DMS53 (cell line): ENCODE data around the gene CHRND.
"Not testable (repeated sequence)": the region's sequence is repeated elsewhere in the genome, so short reads cannot be mapped to it uniquely, and the experiment has no call there.

Experiments used
- DNase-seq: peaks from one replicate; lab custom pipeline; 2025; lab: John Stamatoyannopoulos, UW

CHRND gene

DNA sequence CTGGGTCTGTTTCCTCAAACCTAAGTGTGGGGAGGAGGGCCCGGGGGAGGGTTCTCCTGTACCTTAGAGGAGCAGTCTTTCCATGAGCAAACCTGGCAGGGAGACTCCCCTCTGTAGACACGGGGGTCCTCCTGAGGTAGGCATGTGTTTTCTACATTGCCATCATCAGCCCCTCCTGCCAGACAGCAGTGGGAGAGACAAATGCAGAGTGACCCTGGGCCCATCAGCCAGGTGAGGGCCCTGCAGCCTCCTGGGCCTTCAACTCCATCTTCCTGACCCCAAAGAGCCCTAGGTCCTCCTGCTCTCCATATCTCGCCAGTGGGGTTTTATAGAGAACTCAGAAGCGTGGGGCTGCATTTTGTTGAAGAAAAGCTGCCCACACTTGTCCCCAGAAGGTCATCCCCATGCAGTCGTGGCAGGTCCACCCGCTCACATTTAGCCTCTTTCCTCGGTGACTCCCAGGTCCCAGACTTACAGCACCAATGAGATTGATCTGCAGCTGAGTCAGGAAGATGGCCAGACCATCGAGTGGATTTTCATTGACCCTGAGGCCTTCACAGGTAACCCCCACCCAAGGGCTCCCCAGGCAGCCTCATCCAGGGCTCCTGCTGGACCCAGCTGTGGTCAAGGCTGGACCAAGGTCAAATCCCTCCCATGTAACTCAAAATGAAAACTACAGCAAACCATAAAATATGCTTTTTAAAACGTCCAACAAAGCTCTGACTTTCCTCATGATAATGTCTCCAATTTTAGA, 16.2 kb downstream of the CHRND start:
- DNase-seq: no peak

DNA sequence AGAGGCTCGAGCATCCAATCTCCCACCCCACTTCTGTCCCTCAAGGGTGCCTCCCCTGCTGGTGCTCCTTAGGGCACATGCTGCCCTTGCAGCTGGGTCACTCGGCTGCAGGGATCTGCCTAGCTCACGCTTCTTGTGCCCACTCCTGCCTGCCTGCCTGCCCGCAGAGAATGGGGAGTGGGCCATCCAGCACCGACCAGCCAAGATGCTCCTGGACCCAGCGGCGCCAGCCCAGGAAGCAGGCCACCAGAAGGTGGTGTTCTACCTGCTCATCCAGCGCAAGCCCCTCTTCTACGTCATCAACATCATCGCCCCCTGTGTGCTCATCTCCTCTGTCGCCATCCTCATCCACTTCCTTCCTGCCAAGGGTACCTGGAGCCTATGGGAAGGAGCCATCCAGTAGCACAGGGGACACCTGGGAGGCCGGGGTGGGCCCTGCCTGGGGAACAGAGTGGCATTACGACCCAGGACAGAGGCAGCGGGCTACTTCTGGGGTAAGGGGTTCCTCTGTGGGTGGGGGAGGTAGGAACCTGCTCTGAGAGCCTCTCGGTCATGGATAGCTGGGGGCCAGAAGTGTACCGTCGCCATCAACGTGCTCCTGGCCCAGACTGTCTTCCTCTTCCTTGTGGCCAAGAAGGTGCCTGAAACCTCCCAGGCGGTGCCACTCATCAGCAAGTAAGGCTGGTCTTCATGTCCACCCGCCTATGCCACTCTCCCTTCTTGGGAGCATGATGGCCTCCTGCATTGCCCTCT, 16.9 kb downstream of the CHRND start:
- no peak for DNase-seq

DNA sequence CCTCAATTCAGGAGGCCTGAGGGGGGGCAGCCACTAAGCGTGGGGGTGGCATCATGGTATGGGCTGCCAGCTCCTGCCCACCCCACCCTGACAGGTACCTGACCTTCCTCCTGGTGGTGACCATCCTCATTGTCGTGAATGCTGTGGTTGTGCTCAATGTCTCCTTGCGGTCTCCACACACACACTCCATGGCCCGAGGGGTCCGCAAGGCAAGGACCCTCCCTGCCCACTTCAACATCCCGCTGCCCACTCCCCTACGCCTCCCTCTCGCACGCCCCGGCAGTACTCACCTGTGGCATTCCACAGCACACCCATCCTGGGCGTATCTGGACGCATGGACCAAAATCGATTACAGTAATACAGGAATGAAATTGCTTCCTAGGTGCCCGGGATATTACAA, 17.5 kb downstream of the CHRND start:
- DNase-seq: no peak

DNA sequence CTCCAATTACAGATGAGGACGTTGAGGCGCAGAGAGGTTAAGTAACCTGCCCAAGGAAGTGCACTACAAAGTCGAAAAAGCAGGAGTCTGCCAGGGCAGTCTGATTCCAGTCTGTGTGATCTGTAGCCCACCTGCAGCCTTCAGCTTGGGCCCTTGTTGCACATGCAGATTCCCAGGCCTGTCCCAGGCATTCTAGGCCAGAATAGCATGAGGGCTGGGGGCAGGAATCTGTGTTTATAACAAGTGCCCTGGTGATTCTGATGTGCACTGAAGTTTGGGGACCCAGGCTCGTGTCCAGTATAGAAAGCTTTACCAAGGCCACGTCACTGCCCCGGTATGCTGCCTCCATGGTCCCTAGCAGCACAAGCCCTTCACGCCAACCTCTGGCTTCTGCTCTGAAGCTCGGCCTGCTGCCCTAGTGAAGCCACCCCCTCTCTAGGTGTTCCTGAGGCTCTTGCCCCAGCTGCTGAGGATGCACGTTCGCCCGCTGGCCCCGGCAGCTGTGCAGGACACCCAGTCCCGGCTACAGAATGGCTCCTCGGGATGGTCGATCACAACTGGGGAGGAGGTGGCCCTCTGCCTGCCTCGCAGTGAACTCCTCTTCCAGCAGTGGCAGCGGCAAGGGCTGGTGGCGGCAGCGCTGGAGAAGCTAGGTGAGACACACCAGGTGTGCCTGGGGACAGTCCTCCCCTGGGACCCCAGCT, 18.1 kb downstream of the CHRND start:
- no peak for DNase-seq

DNA sequence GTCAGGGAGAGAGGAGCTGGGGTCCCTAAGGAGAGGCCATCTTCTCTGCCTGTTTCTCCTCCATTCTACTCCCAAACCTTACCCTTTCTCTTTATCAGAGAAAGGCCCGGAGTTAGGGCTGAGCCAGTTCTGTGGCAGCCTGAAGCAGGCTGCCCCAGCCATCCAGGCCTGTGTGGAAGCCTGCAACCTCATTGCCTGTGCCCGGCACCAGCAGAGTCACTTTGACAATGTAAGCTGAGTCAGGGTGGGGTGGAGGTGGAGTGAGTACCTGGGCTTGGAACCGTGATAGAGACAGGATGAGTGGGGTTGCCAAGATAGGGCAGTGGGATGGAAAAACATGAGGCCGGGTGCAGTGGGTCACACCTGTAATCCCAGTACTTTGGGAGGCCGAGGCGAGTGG, 18.7 kb downstream of the CHRND start:
- DNase-seq: no peak

DNA sequence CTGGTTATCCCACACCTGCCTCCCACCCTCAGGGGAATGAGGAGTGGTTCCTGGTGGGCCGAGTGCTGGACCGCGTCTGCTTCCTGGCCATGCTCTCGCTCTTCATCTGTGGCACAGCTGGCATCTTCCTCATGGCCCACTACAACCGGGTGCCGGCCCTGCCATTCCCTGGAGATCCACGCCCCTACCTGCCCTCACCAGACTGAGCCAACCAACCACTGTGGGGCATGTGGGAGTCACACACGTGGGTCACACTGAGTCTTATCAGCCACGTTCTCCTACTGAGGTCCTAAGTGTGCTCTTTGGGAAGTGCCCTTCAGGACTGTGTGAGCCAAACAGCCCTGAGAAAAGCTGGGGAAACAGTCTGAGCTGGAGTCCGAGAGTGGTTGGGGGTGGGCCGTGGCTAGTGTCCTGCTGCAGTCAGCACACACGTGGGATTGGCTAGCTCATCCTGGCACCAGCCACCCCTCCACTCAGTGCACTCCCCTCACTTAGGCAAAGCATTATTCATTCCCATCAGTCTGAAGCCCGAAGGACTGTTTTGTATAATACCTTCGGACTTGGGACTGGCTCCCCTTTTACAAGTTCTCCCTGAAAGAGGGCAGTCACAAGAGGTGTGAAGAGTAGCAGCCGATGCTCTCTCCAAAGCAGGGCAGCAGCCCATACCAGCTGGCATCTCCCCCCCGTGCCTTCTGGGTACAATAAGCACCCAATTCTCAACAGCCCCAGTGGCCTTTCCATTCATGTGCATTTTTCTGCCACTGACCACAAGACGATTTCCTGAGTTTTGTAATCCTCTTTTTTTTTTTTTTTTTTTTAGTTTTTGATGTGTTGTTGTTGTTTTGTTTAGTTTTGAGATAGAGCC, 19.8 kb downstream of the CHRND start:
- no peak for DNase-seq

DNA sequence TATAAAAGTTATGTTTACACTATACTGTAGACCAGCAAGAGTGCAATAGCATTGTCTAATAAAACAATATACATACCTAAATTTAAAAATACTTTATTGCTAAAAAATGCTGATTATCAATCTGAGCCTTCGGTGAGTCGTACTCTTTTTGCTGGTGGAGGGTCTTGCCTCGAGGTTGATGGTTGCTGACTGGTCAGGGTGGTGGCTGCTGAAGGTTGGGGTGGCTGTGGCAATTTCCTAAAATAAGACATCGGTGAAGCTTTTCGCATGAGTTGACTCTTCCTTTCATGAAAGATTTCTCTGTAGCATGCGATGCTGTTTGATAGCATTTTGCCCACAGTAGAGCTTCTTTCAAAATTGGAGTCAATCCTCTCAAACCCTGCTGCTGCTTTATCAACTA, 22.0 kb downstream of the CHRND start:
- no peak for DNase-seq

DNA sequence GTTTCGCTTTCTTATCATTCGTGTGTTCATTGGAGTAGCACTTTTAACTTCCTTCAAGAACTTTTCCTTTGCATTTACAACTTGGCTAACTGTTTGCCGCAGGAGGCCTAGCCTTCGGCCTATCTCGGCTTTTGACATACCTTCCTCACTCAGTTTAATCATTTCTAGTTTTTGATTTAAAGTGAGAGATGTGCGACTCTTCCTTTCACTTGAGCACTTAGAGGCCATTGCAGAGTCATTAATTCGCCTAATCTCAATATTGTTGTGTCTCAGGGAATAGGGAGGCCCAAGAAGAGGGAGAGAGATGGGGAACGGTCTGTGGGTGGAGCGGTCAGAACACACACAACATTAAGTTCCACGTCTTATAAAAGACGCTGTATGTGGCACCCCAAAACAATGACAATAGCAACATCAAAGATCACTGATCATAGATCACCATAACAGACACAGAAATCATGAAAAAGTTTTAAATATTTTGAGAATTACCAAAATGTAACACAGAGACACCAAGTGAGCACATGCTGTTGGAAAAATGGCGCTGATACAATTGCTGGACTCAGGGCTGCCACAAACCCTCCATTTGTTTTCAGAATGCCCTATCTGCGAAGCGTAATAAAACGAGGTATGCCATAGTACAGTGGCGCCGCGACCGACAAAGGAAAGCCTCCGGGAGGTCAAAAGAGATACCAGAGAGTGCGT, 23.8 kb downstream of the CHRND start:
- DNase-seq: no peak

DNA sequence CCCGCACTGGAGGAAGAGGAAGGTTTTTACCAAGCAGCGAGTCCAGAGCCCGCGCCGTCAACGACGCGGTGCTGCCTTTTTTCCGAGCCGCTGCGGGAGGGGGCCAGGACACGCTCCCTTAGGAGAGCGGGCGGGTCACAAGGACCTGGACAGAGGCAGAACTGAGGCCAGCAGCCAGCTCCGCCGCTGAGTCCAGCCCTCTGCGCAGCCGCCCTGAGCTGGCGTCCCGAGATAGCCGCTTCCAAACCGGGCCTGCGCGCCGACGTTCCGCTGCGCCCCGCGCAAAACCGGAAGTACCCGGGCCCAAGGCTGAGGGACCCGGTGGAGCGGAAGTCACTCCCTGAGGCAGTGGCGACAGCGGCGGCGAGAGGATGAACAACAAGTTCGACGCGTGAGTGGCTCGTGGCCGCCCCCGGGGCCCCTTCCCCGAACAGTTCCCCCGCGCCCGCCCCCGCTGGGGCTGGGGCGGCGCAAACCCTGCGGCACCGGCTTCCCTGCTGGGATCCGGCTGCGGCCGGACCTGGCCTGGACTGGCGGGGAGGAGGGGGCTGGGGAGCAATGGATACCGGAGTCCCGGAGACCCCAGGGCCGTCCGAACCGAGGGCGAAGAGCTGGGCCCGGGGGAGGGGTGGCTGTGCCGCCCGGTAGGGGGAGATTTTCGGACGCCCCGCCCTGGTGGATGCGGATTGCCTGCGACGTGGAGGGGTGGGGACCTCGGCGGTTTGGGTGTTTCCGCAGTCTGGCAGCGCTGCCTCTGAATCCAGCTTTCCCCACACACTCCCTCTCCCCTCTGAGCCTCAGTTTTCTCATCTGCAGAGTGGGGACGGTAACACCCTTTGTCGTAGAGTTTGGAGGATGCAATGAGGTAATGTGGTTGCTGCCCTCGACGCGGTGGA, 24.6 kb downstream of the CHRND start, which contains the start of the genes EIF4E2 and TIGD1:
EIF4E2 (plus strand) TSS at position 336 of the 896 bp plus-strand sequence; CDS start at position 372, 36 bp downstream.
TIGD1 (minus strand) TSS at position 204 of the 896 bp plus-strand sequence. CDS start 675 bp downstream, outside the sequence.
- DNase-seq: peak; percentile 95

DNA sequence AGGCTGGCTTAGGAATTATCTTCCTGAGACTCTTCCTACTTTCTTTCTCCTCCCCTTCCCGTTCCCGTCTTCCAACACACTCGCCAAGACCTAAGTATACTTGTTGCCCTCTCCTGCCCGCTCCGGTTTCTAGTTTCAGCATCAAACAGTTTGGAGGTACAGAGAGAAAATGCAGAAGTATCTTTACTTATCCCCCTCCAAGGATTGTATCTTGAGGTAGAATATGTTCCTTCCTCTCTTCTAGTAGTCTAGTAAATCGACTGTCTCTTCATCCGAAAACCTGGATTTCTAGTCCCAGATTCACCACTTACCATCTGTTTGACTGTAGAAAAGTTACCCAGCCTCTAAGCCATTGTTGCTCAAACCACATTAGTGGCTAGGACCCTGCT, 25.3 kb downstream of the CHRND start:
- DNase-seq: no peak

DNA sequence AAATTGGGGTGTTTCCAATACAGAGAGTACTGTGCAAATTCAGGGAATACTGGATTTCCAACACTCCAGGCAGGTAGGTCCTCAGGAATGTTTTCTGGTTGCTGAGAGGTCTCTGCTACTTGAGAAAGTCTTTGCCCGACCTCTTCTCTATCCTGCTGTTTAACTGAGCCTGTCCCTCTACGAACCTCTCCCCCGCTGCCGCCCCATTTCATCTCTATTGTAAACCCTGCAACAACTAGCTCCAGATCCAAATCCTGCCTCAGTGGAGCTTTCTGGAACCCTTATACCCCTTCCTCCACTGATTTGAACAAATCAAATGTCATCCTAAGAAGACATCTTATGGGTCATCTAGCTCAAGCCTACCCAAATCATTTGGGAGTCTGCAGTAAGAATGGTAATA, 25.8 kb downstream of the CHRND start:
- DNase-seq: no peak

DNA sequence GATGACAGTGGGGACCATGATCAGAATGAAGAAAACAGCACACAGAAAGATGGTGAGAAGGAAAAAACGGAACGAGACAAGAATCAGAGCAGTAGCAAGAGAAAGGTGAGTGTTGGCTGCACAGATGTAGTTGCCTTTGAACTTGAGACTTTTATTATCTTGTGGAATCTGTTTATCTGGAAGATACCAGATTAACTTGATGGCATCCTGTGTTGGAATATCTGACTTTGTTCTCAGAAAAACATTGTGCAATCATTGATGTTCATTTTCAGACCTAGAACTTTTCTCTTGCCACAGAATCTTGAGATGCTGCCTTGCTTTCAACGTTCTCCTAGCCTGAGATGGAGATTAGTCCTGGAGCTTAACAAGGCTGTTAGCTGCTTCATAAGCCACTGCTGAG, 30.5 kb downstream of the CHRND start:
- DNase-seq: no peak

DNA sequence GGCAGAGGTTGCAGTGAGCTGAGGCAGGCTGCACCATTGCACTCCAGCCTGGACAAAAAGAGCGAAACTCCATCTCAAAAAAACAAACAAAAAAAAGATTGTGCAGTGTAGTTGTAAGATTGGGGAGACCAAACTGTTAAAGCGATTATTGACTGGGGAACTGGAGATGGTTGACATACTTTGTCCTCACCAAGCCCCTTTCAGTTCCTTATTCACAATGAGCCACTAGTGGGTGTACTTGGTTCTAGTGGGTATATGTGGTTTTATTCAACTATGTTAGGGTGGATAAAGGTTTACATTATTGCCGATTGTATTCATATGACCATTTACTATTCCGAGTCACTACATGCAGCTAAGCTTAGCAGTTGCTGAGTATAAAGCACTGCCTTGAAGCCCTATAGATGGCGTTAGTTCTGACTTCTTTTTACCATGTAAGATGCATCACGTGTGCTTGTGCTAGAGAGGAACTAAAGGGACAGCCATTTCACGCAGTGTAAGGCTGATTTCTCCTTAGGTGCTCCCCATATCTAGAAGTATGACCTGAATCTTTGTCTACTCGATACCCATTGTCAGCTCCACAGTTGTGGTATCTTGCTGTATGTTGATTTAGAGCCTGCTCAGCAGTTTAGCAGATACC, 36.7 kb downstream of the CHRND start:
- no peak for DNase-seq

DNA sequence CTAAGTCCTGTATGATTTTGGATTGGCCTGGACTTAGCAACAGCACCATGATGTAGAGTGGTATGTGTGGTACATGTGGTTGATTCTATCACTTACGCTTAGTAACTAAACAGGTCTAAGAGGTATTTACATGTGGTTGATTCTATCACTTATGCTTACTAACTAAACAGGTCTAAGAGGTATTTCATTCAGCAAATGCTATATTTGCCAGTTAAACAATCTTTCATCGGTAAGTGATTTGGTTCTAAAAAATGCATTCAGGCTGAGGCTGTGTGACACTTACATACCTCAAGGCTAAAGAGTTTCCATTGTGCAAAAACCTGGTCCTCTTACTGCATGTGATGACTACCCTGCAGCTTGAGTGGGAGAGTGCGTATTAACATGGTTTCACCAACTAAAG, 37.6 kb downstream of the CHRND start:
- DNase-seq: no peak

DNA sequence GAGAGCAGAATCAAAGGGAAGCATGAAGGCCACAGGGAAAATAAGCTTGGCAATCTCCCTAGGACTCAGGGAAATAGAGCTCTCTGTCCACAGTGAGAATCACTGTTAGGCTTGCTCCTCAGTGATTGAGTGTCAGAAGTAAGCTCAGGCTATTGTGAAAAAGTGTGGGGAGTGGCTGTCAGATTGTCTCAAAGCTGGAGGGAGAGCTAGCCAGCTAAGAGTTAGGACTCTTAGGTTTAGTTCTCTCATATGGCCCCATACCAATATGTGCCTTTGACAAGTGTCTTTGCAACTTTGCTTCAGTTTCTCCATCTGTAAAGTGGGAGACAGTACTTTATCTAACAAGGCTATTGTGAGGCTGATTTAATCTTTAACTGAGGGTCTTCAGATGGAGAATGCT, 41.8 kb downstream of the CHRND start:
- no peak for DNase-seq

DNA sequence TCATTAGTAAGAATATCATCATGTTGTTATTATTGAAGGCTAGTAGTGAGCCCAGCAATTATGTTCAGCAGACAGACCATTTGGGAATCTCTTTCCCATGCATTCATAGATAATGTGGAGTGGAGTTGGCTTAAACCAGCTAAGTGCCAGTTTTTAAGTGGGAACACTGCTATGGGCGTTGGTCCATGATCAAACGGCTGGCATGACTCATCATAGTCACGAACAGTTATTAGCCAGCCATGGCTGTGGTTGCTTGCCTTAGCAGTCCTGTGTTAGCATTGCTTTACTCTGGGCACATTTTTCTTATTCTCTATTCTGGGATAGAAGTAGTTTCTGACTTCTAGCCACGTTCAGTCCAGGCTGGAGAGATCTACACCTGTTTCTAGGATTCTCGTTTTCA, 42.2 kb downstream of the CHRND start:
- peak; percentile 73 for DNase-seq

DNA sequence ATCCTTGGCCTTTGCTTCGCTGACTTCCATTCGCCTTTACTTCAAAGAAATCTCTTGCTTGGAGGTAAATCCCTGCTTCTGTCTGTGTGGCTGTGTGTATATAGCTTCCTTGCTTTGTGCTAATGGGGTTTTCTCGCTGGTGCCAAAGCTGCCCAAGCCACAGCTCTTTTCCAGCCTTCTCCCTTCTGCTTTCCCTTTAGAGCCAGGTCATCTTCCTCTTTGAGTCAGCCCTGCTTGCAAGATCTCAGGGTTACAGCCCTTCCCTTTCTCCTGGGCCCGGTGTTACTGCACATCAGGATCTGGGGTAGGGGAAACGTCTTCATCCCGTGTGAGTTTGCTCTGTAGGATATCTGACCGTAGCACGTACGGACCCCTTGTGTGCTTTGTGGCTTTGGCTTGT, 43.6 kb downstream of the CHRND start:
- DNase-seq: no peak

DNA sequence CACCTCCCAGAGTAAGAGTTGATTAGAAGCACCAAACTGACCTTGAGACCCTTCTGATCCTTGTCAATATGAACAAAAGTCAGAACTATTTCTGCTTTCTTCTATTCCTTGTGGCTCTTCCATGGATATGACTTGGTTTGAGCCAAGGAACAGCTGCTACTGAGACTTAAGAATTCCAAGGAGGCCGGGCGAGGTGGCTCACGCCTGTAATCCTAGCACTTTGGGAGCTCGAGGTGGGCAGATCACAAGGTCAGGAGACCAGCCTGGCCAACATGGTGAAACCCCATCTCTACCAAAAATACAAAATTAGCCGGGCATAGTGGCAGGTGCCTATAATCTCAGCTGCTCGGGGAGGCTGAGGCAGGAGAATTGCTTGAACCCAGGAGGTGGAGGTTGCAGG, 44.5 kb downstream of the CHRND start:
- DNase-seq: not testable (repeated sequence)

DNA sequence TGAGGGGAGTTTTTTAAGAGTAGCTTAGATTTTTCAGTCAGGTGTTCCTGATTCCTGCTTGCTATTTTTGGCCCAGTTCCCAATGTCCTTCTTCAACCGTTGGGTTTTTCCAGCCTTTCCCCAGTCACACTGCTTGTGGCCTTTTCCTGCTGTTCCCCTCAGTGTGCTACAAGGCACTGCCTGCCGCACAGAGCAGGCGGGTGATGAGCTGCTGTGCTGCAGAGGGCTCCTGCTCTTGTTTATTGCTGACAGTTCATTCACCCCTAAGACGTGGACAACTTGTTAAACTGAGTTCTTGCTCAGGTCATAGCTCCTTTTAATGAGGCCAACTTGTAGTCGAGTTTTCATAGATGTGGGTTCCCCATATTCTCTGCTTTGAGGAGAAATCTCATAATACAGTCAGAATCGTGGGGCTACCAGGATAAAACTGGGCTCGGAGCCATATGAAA, 45.1 kb downstream of the CHRND start:
- no peak for DNase-seq

DNA sequence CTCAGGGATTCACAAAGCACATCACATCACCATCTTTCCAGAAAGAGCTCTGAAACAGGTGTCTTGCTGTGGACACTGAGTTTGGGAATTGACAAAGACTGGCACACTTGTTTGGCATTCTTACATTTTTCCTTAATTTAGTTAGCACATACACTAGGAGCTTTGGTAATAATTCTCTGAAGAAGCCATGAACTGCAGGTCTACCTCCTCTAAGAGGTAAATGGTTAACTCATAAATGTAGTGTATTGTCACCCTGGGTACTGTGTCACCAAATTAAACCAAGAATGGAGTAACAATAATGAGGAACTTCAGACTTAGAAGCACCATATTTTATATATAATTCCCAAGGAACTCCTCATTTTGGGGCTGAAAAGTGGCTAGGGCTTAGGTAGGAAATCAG, 47.1 kb downstream of the CHRND start:
- no peak for DNase-seq
